Right forelimb (tissue), 1 donor: ENCODE data around the gene RHEX.
"Not testable (repeated sequence)": the region's sequence is repeated elsewhere in the genome, so short reads cannot be mapped to it uniquely, and the experiment has no call there.

Source experiments
- DNase-seq: peaks from one replicate; pipeline ENCODE4 v3.0.0-alpha.2; 2018

Gene RHEX

GRCh38 chr1:206052919-206053610, at the start of gene RHEX:
Gene RHEX, plus strand, starts transcription at chr1:206053173. Its CDS starts 44,656 bp downstream, at chr1:206097829.
- not testable (repeated sequence) for DNase-seq

GRCh38 chr1:206003854-206004800, 48.8 kb upstream of the RHEX start:
- DNase-seq, result no peak

GRCh38 chr1:206004826-206005225, 48.1 kb upstream of the RHEX start:
- DNase-seq, result no peak

GRCh38 chr1:206005234-206005633, 47.7 kb upstream of the RHEX start:
- no peak for DNase-seq

GRCh38 chr1:206005778-206006180, 47.2 kb upstream of the RHEX start:
- no peak for DNase-seq

GRCh38 chr1:206006946-206007345, 46.0 kb upstream of the RHEX start:
- DNase-seq, result no peak

- no peak for DNase-seq
These were observed 42.9 kb upstream of the RHEX start for GRCh38 chr1:206010060-206010459.

- DNase-seq, result no peak
These were observed 41.9 kb upstream of the RHEX start for GRCh38 chr1:206011057-206011456.

- DNase-seq, result peak; percentile 60
These were observed 40.7 kb upstream of the RHEX start for GRCh38 chr1:206012086-206012859.

GRCh38 chr1:206013026-206013795, 39.8 kb upstream of the RHEX start:
- DNase-seq, result no peak

GRCh38 chr1:206014601-206015000, 38.4 kb upstream of the RHEX start:
- no peak for DNase-seq

GRCh38 chr1:206015071-206015470, 37.9 kb upstream of the RHEX start:
- no peak for DNase-seq

GRCh38 chr1:206020393-206021007, 32.5 kb upstream of the RHEX start:
- no peak for DNase-seq

GRCh38 chr1:206021008-206021625, 31.9 kb upstream of the RHEX start:
- no peak for DNase-seq

- no peak for DNase-seq
These were observed 31.2 kb upstream of the RHEX start for GRCh38 chr1:206021626-206022365.

- no peak for DNase-seq
These were observed 30.2 kb upstream of the RHEX start for GRCh38 chr1:206022766-206023165.

GRCh38 chr1:206023695-206024094, 29.3 kb upstream of the RHEX start, which contains the start of gene CTSE:
Gene CTSE, minus strand, starts transcription at chr1:206023895. Its CDS starts 104 bp downstream, at chr1:206023791.
- DNase-seq, result no peak

- no peak for DNase-seq
These were observed 27.6 kb upstream of the RHEX start for GRCh38 chr1:206025283-206025820.

- DNase-seq, result no peak
These were observed 23.5 kb upstream of the RHEX start for GRCh38 chr1:206029484-206029883.

- no peak for DNase-seq
These were observed 22.8 kb upstream of the RHEX start for GRCh38 chr1:206030191-206030590.
